HEK293T (cell line): ENCODE measurements around the gene PITX2.

Experiments
- ARNT ChIP-seq: fragments of 450-650 bp; IDR thresholded peaks from 2 replicates; pipeline ENCODE4 v1.6.1; 2017; ENCODE audit warnings: mild to moderate bottlenecking
- BHLHE40 ChIP-seq: fragments of 450-650 bp; IDR thresholded peaks from 2 replicates; pipeline ENCODE4 v1.6.1; 2016; ENCODE audit warnings: mild to moderate bottlenecking, moderate library complexity, borderline replicate concordance
- ELF4 ChIP-seq: fragments of 450-650 bp; IDR thresholded peaks from 2 replicates; pipeline ENCODE4 v1.6.1; 2017; ENCODE audit warnings: antibody characterized with exemption
- FOXA1 ChIP-seq: fragments of 450-650 bp; IDR thresholded peaks from 2 replicates; pipeline ENCODE4 v1.6.1; 2016; ENCODE audit warnings: mild to moderate bottlenecking
- HDGF ChIP-seq: fragments of 450-650 bp; IDR thresholded peaks from 2 replicates; pipeline ENCODE4 v1.6.1; 2017; ENCODE audit warnings: antibody characterized with exemption, borderline replicate concordance
- L3MBTL2 ChIP-seq: fragments of 450-650 bp; conservative IDR thresholded peaks from 2 replicates; pipeline ENCODE4 v1.6.1; 2016; ENCODE audit warnings: mild to moderate bottlenecking
- LEF1 ChIP-seq: fragments of 450-650 bp; IDR thresholded peaks from 2 replicates; pipeline ENCODE4 v1.6.1; 2017; ENCODE audit warnings: mild to moderate bottlenecking, borderline replicate concordance
- NFRKB ChIP-seq: fragments of 450-650 bp; IDR thresholded peaks from 2 replicates; pipeline ENCODE4 v1.6.1; 2016; ENCODE audit warnings: mild to moderate bottlenecking, moderate library complexity
- PKNOX1 ChIP-seq: fragments of 450-650 bp; IDR thresholded peaks from 2 replicates; pipeline ENCODE4 v1.6.1; 2016
- SP1 ChIP-seq: fragments of 450-650 bp; IDR thresholded peaks from 2 replicates; pipeline ENCODE4 v1.6.1; 2017
- SUZ12 ChIP-seq: fragments of 450-650 bp; IDR thresholded peaks from 2 replicates; pipeline ENCODE4 v1.6.1; 2016; ENCODE audit warnings: mild to moderate bottlenecking
- TARDBP ChIP-seq: fragments of 450-650 bp; IDR thresholded peaks from 2 replicates; pipeline ENCODE4 v1.6.1; 2016

DNA sequence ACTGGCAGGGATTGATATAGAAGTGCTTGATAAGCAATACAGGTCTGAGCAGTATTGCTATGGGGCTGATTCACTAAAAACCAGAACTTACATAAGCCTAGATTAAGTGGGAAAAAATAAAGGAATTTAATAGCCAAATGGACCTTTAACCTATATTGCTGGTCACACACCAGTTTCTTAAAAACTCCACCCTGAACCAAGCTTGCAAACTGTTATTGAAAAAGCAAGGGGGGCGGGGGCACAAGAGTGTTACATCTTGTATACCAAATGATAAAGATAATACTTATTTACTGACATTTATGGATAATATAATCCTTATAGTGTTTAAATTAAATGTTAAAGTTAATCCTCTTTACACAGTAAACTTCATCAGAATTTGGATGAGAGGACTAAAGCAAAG, 40.3 kb upstream of the PITX2 start:
- TF ChIP-seq ELF4 (no peak), SUZ12 (no peak), HDGF (no peak), BHLHE40 (no peak), NFRKB (no peak), SP1 (no peak), L3MBTL2 (no peak), TARDBP (no peak), LEF1 (no peak), PKNOX1 (no peak), FOXA1 (no peak), ARNT (no peak)
